IMR-90 (cell line): ENCODE data around the gene SLC15A1. TPM values are rescaled to one million over a fixed set of nuclear protein-coding genes. Genes with fewer than 3 reads are reported as not detected.
A peak's percentile ranks its signal among the peaks of the same experiment; 100 is the strongest.

ENCODE experiments used
- ATAC-seq: fragments of 200-7000 bp; cut with Tn5 transposase; 2 replicates; pipeline ENCODE4 v1.9.1; 2020; ENCODE audit warnings: low read depth, mild to moderate bottlenecking, moderate library complexity
- BruUV-seq: library from RNA; stranded (reverse); fragments of 400-500 nt; replicated peaks from 2 replicates; lab custom pipeline; 2021; lab: Mats Ljungman, UMichigan
- CTCF ChIA-PET: fragments of 300-600 bp; formaldehyde crosslinking; extraction: SDS; loops from one replicate; lab custom pipeline; 2021; ENCODE audit warnings: antibody characterized with exemption; lab: Yijun Ruan, JAX
- POLR2A ChIA-PET: fragments of 300-600 bp; sonication (Branson Sonifier 250); formaldehyde crosslinking; loops from one replicate; lab custom pipeline; 2022; ENCODE audit warnings: antibody characterized with exemption; ENCODE audit not compliant: unreplicated experiment; lab: Charles Lee
- DNase-seq: peaks from one replicate; pipeline ENCODE4 v3.0.0; 2013
- H2AFZ ChIP-seq: replicated peaks from 2 replicates; pipeline ENCODE3; 2013; ENCODE audit warnings: low read length, mild to moderate bottlenecking; ENCODE audit not compliant: poor library complexity
- H2AK5ac ChIP-seq: 2 replicates; pipeline ENCODE4 v1.6.1; 2013; ENCODE audit warnings: low read depth, low read length, inconsistent platforms
- H2AK9ac ChIP-seq: replicated peaks from 2 replicates; pipeline ENCODE3; 2013; ENCODE audit warnings: mild to moderate bottlenecking, low read depth, low read length, moderate library complexity; ENCODE audit not compliant: poor library complexity
- H2BK120ac ChIP-seq: 2 replicates; pipeline ENCODE4 v1.6.1; 2013; ENCODE audit warnings: low read depth, low read length, inconsistent platforms
- H2BK15ac ChIP-seq: 3 replicates; pipeline ENCODE4 v1.6.1; 2013; ENCODE audit warnings: low read depth, low read length, inconsistent platforms
- H2BK20ac ChIP-seq: 2 replicates; pipeline ENCODE4 v1.6.1; 2013; ENCODE audit warnings: low read depth, mild to moderate bottlenecking, inconsistent platforms, low read length, moderate library complexity
- H2BK5ac ChIP-seq: 2 replicates; pipeline ENCODE4 v1.6.1; 2013; ENCODE audit warnings: mild to moderate bottlenecking, low read depth, low read length, inconsistent platforms; ENCODE audit not compliant: poor library complexity, severe bottlenecking
- H3K14ac ChIP-seq: replicated peaks from 2 replicates; pipeline ENCODE4 v1.6.1; 2013; ENCODE audit warnings: low read depth, low read length, inconsistent platforms
- H3K18ac ChIP-seq: 2 replicates; pipeline ENCODE4 v1.6.1; 2013; ENCODE audit warnings: low read depth, low read length, control low read depth
- H3K23ac ChIP-seq: 2 replicates; pipeline ENCODE4 v1.6.1; 2013; ENCODE audit warnings: low read depth, low read length, inconsistent platforms
- H3K27ac ChIP-seq: 2 replicates; pipeline ENCODE4 v1.5.1; 2013; ENCODE audit warnings: mild to moderate bottlenecking, control low read depth, low read length; ENCODE audit not compliant: insufficient read depth
- H3K27me3 ChIP-seq: 2 replicates; pipeline ENCODE4 v1.6.1; 2013; ENCODE audit warnings: low read length; ENCODE audit not compliant: control insufficient read depth, insufficient read depth
- H3K36me3 ChIP-seq: 2 replicates; pipeline ENCODE4 v1.6.1; 2013; ENCODE audit warnings: low read length, mixed read lengths; ENCODE audit not compliant: control insufficient read depth, insufficient read depth
- H3K4ac ChIP-seq: 2 replicates; pipeline ENCODE4 v1.6.1; 2013; ENCODE audit warnings: low read depth, low read length, inconsistent platforms
- H3K4me1 ChIP-seq: 2 replicates; pipeline ENCODE4 v1.6.1; 2013; ENCODE audit warnings: low read length, mixed read lengths; ENCODE audit not compliant: control insufficient read depth, insufficient read depth
- H3K4me2 ChIP-seq: 2 replicates; pipeline ENCODE4 v1.6.1; 2013; ENCODE audit warnings: low read depth, mild to moderate bottlenecking, control low read depth, low read length, moderate library complexity
- H3K4me3 ChIP-seq: 2 replicates; pipeline ENCODE4 v1.5.1; 2013; ENCODE audit warnings: low read depth, mild to moderate bottlenecking, control low read depth, low read length, moderate library complexity; ENCODE audit not compliant: insufficient read depth
- H3K56ac ChIP-seq: 2 replicates; pipeline ENCODE4 v1.6.1; 2013; ENCODE audit warnings: low read length, inconsistent platforms; ENCODE audit not compliant: insufficient read depth; ENCODE audit errors: extremely low read depth
- H3K79me1 ChIP-seq, 2 experiments: 2 replicates each; pipeline ENCODE4 v1.6.1; 2013; ENCODE audit warnings: low read length in 2 of 2, inconsistent platforms in 1 of 2, low read depth in 1 of 2
- H3K9ac ChIP-seq: 2 replicates; pipeline ENCODE4 v1.6.1; 2013; ENCODE audit warnings: low read depth, low read length, control low read depth
- H3K9me1 ChIP-seq: 2 replicates; pipeline ENCODE4 v1.6.1; 2013; ENCODE audit warnings: low read length, inconsistent platforms; ENCODE audit not compliant: insufficient read depth
- H3K9me3 ChIP-seq: 2 replicates; pipeline ENCODE4 v1.6.1; 2013; ENCODE audit warnings: low read length; ENCODE audit not compliant: control insufficient read depth, insufficient read depth
- H4K20me1 ChIP-seq: 2 replicates; pipeline ENCODE4 v1.6.1; 2013; ENCODE audit warnings: low read length, inconsistent platforms; ENCODE audit not compliant: insufficient read depth
- H4K5ac ChIP-seq: 2 replicates; pipeline ENCODE4 v1.6.1; 2013; ENCODE audit warnings: mild to moderate bottlenecking, low read depth, low read length, control low read depth
- H4K8ac ChIP-seq, 2 experiments: 2 replicates each; pipeline ENCODE4 v1.6.1; 2013; ENCODE audit warnings: low read depth in 2 of 2, low read length in 2 of 2, control low read depth in 1 of 2, inconsistent platforms in 1 of 2
- H4K91ac ChIP-seq: 2 replicates; pipeline ENCODE4 v1.6.1; 2013; ENCODE audit warnings: low read depth, low read length, inconsistent platforms; ENCODE audit not compliant: insufficient read depth
- CEBPB ChIP-seq: IDR thresholded peaks from 2 replicates; pipeline ENCODE4 v1.6.1; 2012; ENCODE audit warnings: low read depth, low read length, improper control_type of control experiment
- ELK1 ChIP-seq: fragments of 150-350 bp; IDR thresholded peaks from 2 replicates; pipeline ENCODE4 v1.6.1; 2016; ENCODE audit warnings: low read depth, mild to moderate bottlenecking, low read length, moderate library complexity, borderline replicate concordance
- MXI1 ChIP-seq: IDR thresholded peaks from 2 replicates; pipeline ENCODE4 v1.6.1; 2012; ENCODE audit warnings: low read depth, mild to moderate bottlenecking, low read length, moderate library complexity, borderline replicate concordance
- RCOR1 ChIP-seq: IDR thresholded peaks from 2 replicates; pipeline ENCODE4 v1.6.1; 2012; ENCODE audit warnings: mild to moderate bottlenecking, low read length, improper control_type of control experiment; ENCODE audit not compliant: insufficient replicate concordance
- USF2 ChIP-seq: fragments of 150-350 bp; IDR thresholded peaks from 2 replicates; pipeline ENCODE4 v1.6.1; 2017; ENCODE audit warnings: mild to moderate bottlenecking, antibody characterized with exemption, low read length, low read depth
- WGBS, 2 experiments: methylation state at CpG; one replicate each; pipeline versions ENCODE4 v1.1.5 to v1.1.7; 2013; ENCODE audit warnings: missing lambda C conversion rate in 2 of 2; ENCODE audit not compliant: insufficient read length in 1 of 2; ENCODE audit errors: extremely low coverage in 2 of 2; 5-methylcytosine and 5-hydroxymethylcytosine counted together
- dilution Hi-C: fragments of 300-500 bp; cut with HindIII; formaldehyde crosslinking; loops from one replicate; pipeline ENCODE4 v1.14.3; 2018; ENCODE audit warnings: low sequenced_read_pairs; ENCODE audit not compliant: unreplicated experiment
- in situ Hi-C: fragments of 300-500 bp; cut with MboI; formaldehyde crosslinking; loops from 3 replicates; pipeline ENCODE4 v1.14.3; 2019; ENCODE audit warnings: low sequenced_read_pairs, inconsistent platforms, mixed read lengths
- intact Hi-C: fragments of 100-400 bp; cut with micrococcal nuclease; formaldehyde crosslinking; loops from 2 replicates; pipeline ENCODE4 v1.10.0; 2022
- polyA plus RNA-seq, 3 experiments: library from polyadenylated mRNA; depleted of rRNA; stranded (reverse); fragments of >200 nt; gene quantifications; 2 replicates each; pipeline ENCODE4 v1.2.3, GENCODE V29; 2012; ENCODE audit warnings: low replicate concordance in 1 of 3
- total RNA-seq: library from RNA; depleted of rRNA; stranded (reverse); fragments of >200 nt; gene quantifications from 2 replicates; pipeline ENCODE4 v1.2.3, GENCODE V29; 2012
- TF ChIP-seq, protein P1 (sequence below): conservative IDR thresholded peaks from 2 replicates; pipeline ENCODE4 v1.5.1; 2012; ENCODE audit warnings: mild to moderate bottlenecking, low read depth, low read length, improper control_type of control experiment

Gene SLC15A1
- total and polyA plus RNA-seq, 2 of the 4 experiments (the other 2 are of a cell fraction): not detected

- no CpG with 5 or more reads among the region's 4 CpGs for WGBS, 2 experiments
- dilution Hi-C loops: loop anchor here (25.0 kb wide), 1 partner anchor 191 kb away; no protein-coding TSS in a partner anchor
- no TSS peak for BruUV-seq
These were observed 99.6 kb downstream of the SLC15A1 start for GRCh38 chr13:98652721-98653462.

More at GRCh38 chr13:98652721-98653462, 99.6 kb downstream of the SLC15A1 start:
- POLR2A ChIA-PET: no interaction called here
- ATAC-seq: no peak; the same call in 1 of the 2 replicates
- no peak overlapping the region for H2BK5ac ChIP-seq
- 0 out of 2 replicates have a peak overlapping the region, but pooled peaks have one; percentile 18 for H2BK20ac ChIP-seq
- H3K36me3 ChIP-seq: no peaks in the 10 kb centered on the region
- no peak overlapping the region for H3K4me2 ChIP-seq
- H3K4me1 ChIP-seq: no peaks in the 10 kb centered on the region
- H3K9me3 ChIP-seq: no peaks in the 10 kb centered on the region
- no peak overlapping the region for H3K18ac ChIP-seq
- no peak overlapping the region; the same call in 1 of the 2 replicates for H3K14ac ChIP-seq
- H2AFZ ChIP-seq: peak overlapping the region; percentile 76
- no peaks in the 10 kb centered on the region for H3K9me1 ChIP-seq
- H4K5ac ChIP-seq: no peak overlapping the region
- no peak overlapping the region for H3K27ac ChIP-seq
- no peak for TF ChIP-seq CEBPB
- TF ChIP-seq ELK1: no peak
- TF ChIP-seq, protein P1, sequence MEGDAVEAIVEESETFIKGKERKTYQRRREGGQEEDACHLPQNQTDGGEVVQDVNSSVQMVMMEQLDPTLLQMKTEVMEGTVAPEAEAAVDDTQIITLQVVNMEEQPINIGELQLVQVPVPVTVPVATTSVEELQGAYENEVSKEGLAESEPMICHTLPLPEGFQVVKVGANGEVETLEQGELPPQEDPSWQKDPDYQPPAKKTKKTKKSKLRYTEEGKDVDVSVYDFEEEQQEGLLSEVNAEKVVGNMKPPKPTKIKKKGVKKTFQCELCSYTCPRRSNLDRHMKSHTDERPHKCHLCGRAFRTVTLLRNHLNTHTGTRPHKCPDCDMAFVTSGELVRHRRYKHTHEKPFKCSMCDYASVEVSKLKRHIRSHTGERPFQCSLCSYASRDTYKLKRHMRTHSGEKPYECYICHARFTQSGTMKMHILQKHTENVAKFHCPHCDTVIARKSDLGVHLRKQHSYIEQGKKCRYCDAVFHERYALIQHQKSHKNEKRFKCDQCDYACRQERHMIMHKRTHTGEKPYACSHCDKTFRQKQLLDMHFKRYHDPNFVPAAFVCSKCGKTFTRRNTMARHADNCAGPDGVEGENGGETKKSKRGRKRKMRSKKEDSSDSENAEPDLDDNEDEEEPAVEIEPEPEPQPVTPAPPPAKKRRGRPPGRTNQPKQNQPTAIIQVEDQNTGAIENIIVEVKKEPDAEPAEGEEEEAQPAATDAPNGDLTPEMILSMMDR: no peak
- TF ChIP-seq USF2: no peak
- TF ChIP-seq MXI1: no peak
- no peak for TF ChIP-seq RCOR1
- H3K4ac ChIP-seq: 0 out of 2 replicates have a peak overlapping the region, but pooled peaks have one; percentile 14
- no peak overlapping the region for H2AK5ac ChIP-seq
- H3K79me1 ChIP-seq: no peaks in the 10 kb centered on the region
- H4K8ac ChIP-seq: peak overlapping the region in 1 of 2 experiments; percentile 61; a peak in 1 of 4 replicates
- H2BK120ac ChIP-seq: no peak overlapping the region
- no peak for DNase-seq
- peak overlapping the region; percentile 58 for H2AK9ac ChIP-seq
- no peaks in the 10 kb centered on the region for H4K20me1 ChIP-seq
- no peak overlapping the region for H3K4me3 ChIP-seq
- no peak overlapping the region for H3K23ac ChIP-seq
- no peak overlapping the region for H3K9ac ChIP-seq
- CTCF ChIA-PET: interaction anchor here (0.7 to 1.6 kb wide), 13 partner anchors 13 to 208 kb away, joined by 3 to 8 read pairs (median 3); no protein-coding TSS in a partner anchor
- no peak overlapping the region for H2BK15ac ChIP-seq
- in situ Hi-C loops (loop anchor here (5.0 to 25.0 kb wide), 3 partner anchors 76 to 791 kb away; partner anchors contain the start of genes FARP1 and STK24), intact Hi-C loops (loop anchor here (1.0 to 5.0 kb wide), 4 partner anchors 70 to 208 kb away; no protein-coding TSS in a partner anchor)
- no peak overlapping the region for H4K91ac ChIP-seq
- peaks cover 4% of the 10 kb centered on the region; the same call in 1 of the 2 replicates for H3K27me3 ChIP-seq
- H3K56ac ChIP-seq: no peak overlapping the region
